G401 (cell line): ENCODE measurements around the gene GPR45. TPM values are rescaled to one million over a fixed set of nuclear protein-coding genes. Genes with fewer than 3 reads are reported as not detected.

Experiments
- DNase-seq: peaks from one replicate; pipeline ENCODE4 v3.0.0-alpha.2; 2015; ENCODE audit warnings: low spot score
- in situ Hi-C: cut with HindIII; loops from 2 replicates; pipeline ENCODE4 v1.10.0; 2016; ENCODE audit warnings: low sequenced_read_pairs, mixed read lengths
- total RNA-seq: library from RNA; depleted of rRNA; stranded (reverse); fragments of >200 nt; shearing (Covaris generic); gene quantifications from 2 replicates; pipeline ENCODE4 v1.2.3, GENCODE V29; 2014; rRNA removed

Gene GPR45
- total RNA-seq, 1 experiment from 2014 or later, result not detected

DNA sequence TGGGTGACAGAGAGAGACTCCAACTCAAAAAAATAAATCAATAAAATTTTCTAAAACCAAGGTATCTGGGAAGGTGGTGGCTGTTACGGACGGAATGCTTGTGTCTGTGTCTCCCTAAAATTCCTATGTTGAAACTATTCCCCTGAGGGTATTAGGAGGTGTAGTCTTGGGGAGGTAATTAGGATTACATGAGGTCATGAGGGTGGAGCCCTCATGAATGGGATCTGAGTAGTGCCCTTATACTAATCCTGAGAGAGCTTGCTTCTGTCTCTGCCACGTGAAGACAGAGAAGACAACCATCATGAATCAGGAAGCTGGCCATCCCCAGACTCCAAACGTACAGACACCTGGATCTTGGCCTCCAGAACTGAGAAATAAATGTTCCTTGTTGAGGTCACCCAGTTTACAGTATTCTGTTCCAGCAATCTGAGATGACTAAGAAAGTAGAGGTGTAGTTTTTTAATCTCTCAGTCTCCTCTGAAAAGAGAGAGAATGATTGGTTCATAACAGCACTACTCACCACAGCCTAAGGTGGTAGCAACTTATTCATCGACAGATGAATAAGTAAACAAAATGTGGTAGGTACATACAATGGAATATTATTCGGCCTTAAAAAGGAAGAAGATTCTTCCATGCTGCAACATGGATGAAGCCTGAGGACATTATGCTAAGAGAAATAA, 49.6 kb downstream of the GPR45 start:
- in situ Hi-C loops, result no loop called here

DNA sequence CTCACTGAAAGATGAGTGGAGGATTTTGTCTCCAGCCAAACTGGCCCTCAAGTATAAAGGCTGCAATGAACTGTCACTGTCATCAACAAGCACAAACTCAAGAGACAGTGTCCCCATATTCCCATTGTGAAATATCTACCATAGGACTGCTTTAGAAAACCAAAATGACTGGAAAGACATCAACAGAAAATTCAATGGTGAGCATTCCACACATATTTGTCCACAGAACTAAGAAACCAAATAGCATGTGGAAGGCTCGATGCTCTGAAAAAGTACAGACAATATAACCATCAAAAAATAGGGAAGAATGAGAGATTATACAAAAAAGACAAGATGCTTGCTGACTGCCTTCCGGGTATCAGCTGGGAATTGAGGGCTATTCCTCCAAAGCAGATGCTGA, 50.4 kb downstream of the GPR45 start:
- DNase-seq, result no peak
- in situ Hi-C loops, result no loop called here

More for the DNA sequence above, 49.6 kb downstream of the GPR45 start:
- DNase-seq, result no peak

Other genes starting within 250 kb of the GPR45 start
- gene MRPS9, start 203.7 kb upstream of the GPR45 start, total RNA-seq, result 54.3 and 58.2 TPM in 2 replicates
- 16.7 and 30.4 TPM in 2 replicates for gene TGFBRAP1, start 88.0 kb downstream of the GPR45 start, total RNA-seq
- gene C2orf49, start 95.8 kb downstream of the GPR45 start, total RNA-seq, result 8.3 and 46.0 TPM in 2 replicates
- 54.6 and 70.4 TPM in 2 replicates for gene FHL2, start 157.3 kb downstream of the GPR45 start, total RNA-seq